Measurements from ENCODE around the gene TMED7. TPM values are rescaled to one million over a fixed set of nuclear protein-coding genes. Genes with fewer than 3 reads are reported as not detected.

The TMED7 gene
- total RNA-seq, 2 experiments from 2014 or later, result 39.9 to 44.6 TPM

- ATAC-seq (no peak), DNase-seq (no peak)
- Mint-ChIP-seq H3K36me3 (ENCODE audit: low read depth) (no peaks in the 10 kb centered on the region), H3K9me3 (no peaks in the 10 kb centered on the region), H3K27ac (no peak overlapping the region), H3K4me1 (ENCODE audit: low read depth) (no peaks in the 10 kb centered on the region), H3K27me3 (no peaks in the 10 kb centered on the region), H3K4me3 (no peak overlapping the region)
- ChIA-PET CTCF (interaction anchor here (0.8 to 1.0 kb wide), 2 partner anchors 8 to 274 kb away, joined by 3 to 5 read pairs; no protein-coding TSS in a partner anchor), POLR2A (no interaction called here)
- intact Hi-C loops (cut with micrococcal nuclease), result no loop called here
- TF ChIP-seq CTCF (IDR thresholded peaks at IDR 0.05), result no peak
These were observed 41.3 kb downstream of the TMED7 start for GRCh38 chr5:115584501-115584900.

GRCh38 chr5:115583474-115583873 lies 42.4 kb downstream of the TMED7 start:
- POLR2A ChIA-PET, result no interaction called here
- H3K27ac Mint-ChIP-seq, result no peak overlapping the region
- intact Hi-C loops (cut with micrococcal nuclease), result no loop called here
- TF ChIP-seq CTCF (IDR thresholded peaks at IDR 0.05), result no peak
- no peaks in the 10 kb centered on the region for H3K9me3 Mint-ChIP-seq
- H3K36me3 Mint-ChIP-seq (ENCODE audit: low read depth), result no peaks in the 10 kb centered on the region
- H3K27me3 Mint-ChIP-seq, result no peaks in the 10 kb centered on the region
- CTCF ChIA-PET, result interaction anchor here (0.9 to 1.3 kb wide), 2 partner anchors 9 to 274 kb away, joined by 3 to 4 read pairs; no protein-coding TSS in a partner anchor
- H3K4me1 Mint-ChIP-seq (ENCODE audit: low read depth), result no peaks in the 10 kb centered on the region
- DNase-seq, result no peak
- no peak for ATAC-seq
- H3K4me3 Mint-ChIP-seq, result no peak overlapping the region

GRCh38 chr5:115580941-115581340 lies 44.9 kb downstream of the TMED7 start:
- intact Hi-C loops (cut with micrococcal nuclease), result no loop called here
- TF ChIP-seq CTCF (IDR thresholded peaks at IDR 0.05), result no peak
- no peaks in the 10 kb centered on the region for H3K9me3 Mint-ChIP-seq

GRCh38 chr5:115579747-115580173 lies 46.1 kb downstream of the TMED7 start:
- POLR2A ChIA-PET, result no interaction called here
- H3K36me3 Mint-ChIP-seq (ENCODE audit: low read depth), result no peaks in the 10 kb centered on the region
- no peak overlapping the region for H3K4me3 Mint-ChIP-seq
- no peak overlapping the region for H3K27ac Mint-ChIP-seq
- H3K27me3 Mint-ChIP-seq, result no peaks in the 10 kb centered on the region
- no peak for TF ChIP-seq CTCF (IDR thresholded peaks at IDR 0.05)
- DNase-seq, result no peak
- CTCF ChIA-PET, result no interaction called here
- no peaks in the 10 kb centered on the region for H3K9me3 Mint-ChIP-seq
- no peak for ATAC-seq
- H3K4me1 Mint-ChIP-seq (ENCODE audit: low read depth), result no peaks in the 10 kb centered on the region
- intact Hi-C loops (cut with micrococcal nuclease), result loop anchor here (10.0 kb wide), 1 partner anchor 205 kb away; no protein-coding TSS in a partner anchor

More at GRCh38 chr5:115580941-115581340, 44.9 kb downstream of the TMED7 start:
- no peaks in the 10 kb centered on the region for H3K27me3 Mint-ChIP-seq
- CTCF ChIA-PET, result interaction anchor here (1.2 to 1.3 kb wide), 2 partner anchors 13 to 275 kb away, joined by 3 read pairs; no protein-coding TSS in a partner anchor
- ATAC-seq (no peak), DNase-seq (no peak)
- POLR2A ChIA-PET, result no interaction called here
- H3K27ac Mint-ChIP-seq, result no peak overlapping the region
- no peak overlapping the region for H3K4me3 Mint-ChIP-seq
- no peaks in the 10 kb centered on the region for H3K4me1 Mint-ChIP-seq (ENCODE audit: low read depth)
- H3K36me3 Mint-ChIP-seq (ENCODE audit: low read depth), result no peaks in the 10 kb centered on the region

- no peaks in the 10 kb centered on the region for H3K27me3 Mint-ChIP-seq
- intact Hi-C loops (cut with micrococcal nuclease), result loop anchor here (10.0 kb wide), 1 partner anchor 204 kb away; no protein-coding TSS in a partner anchor
These were observed 46.6 kb downstream of the TMED7 start for GRCh38 chr5:115579216-115579615.

More at GRCh38 chr5:115579216-115579615, 46.6 kb downstream of the TMED7 start:
- H3K9me3 Mint-ChIP-seq, result no peaks in the 10 kb centered on the region
- H3K27ac Mint-ChIP-seq, result no peak overlapping the region
- H3K4me1 Mint-ChIP-seq (ENCODE audit: low read depth), result peaks cover 2% of the 10 kb centered on the region
- no peak overlapping the region for H3K4me3 Mint-ChIP-seq
- H3K36me3 Mint-ChIP-seq (ENCODE audit: low read depth), result no peaks in the 10 kb centered on the region
- TF ChIP-seq CTCF (IDR thresholded peaks at IDR 0.05), result no peak
- ChIA-PET POLR2A (no interaction called here), CTCF (no interaction called here)
- ATAC-seq (no peak), DNase-seq (no peak)

Measured in activated CD8-positive, alpha-beta T cell treated with anti-CD3 and anti-CD28 coated beads for 36 hours (primary cell).